Measurements from ENCODE around the gene TBK1.

The TBK1 gene

DNA sequence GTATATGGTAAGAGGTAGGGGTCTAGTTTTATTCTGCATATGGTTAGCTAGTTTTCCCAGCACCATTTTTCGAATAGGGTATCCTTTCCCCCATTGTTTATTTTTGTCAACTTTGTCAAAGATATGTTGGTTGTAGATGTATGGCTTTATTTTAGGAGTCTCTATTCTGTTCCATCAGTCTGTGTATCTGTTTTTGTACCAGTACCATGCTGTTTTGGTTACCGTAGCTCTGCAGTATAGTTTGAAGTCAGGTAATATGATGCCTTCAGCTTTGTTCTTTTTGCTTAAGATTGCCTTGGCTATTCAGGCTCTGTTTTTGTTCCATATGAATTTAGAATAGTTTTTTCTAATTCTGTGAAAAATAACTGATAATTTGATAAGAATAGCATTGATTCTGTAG is 24.9 kb downstream of the TBK1 start:
- H3K4me3 ChIP-seq (ENCODE audit: low read depth, low read length), result no peak overlapping the region
- TF ChIP-seq, protein P1, sequence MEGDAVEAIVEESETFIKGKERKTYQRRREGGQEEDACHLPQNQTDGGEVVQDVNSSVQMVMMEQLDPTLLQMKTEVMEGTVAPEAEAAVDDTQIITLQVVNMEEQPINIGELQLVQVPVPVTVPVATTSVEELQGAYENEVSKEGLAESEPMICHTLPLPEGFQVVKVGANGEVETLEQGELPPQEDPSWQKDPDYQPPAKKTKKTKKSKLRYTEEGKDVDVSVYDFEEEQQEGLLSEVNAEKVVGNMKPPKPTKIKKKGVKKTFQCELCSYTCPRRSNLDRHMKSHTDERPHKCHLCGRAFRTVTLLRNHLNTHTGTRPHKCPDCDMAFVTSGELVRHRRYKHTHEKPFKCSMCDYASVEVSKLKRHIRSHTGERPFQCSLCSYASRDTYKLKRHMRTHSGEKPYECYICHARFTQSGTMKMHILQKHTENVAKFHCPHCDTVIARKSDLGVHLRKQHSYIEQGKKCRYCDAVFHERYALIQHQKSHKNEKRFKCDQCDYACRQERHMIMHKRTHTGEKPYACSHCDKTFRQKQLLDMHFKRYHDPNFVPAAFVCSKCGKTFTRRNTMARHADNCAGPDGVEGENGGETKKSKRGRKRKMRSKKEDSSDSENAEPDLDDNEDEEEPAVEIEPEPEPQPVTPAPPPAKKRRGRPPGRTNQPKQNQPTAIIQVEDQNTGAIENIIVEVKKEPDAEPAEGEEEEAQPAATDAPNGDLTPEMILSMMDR (IDR thresholded peaks at IDR 0.05; ENCODE audit: borderline replicate concordance, insufficient read depth, low read depth, low read length), result no peak

DNA sequence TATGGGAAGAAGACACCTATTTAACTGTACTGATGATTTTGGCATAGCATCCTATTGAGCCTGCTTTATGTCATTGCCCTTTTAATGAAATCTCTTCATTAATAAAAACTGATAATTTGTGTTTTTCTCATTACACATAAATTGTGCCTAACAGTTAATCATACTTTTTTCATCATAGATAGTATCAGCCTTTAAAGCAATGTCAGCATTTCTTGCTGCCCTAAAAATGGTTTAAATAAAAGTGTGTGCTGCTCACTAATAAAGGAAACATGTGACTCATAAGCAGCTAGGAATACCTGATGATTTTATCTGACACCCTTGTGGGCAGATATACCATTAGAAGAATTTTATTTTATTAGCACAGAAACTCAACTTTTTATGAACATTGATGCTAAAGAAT is 26.7 kb downstream of the TBK1 start:
- H3K4me3 ChIP-seq (ENCODE audit: low read depth, low read length), result no peak overlapping the region
- TF ChIP-seq, protein P1 (IDR thresholded peaks at IDR 0.05; ENCODE audit: borderline replicate concordance, insufficient read depth, low read depth, low read length), result no peak

DNA sequence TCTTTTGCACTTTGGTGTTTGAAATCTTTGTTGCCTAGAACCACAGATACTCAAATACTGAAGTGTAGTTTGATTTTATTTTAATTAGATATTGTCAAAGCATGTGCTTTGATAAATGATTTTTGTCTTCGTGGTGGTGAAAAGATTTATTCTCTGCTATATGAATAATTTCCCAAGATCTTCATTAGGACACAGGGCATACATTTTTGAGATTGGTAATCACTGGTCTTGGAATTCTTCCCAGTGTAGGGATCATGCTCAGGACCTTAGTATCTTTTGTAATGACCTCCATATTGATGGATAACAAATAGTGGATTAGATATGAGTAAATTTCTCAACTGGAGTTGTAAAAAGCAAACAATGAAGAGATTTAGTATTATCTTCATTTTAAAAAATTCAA is 28.2 kb downstream of the TBK1 start:
- H3K4me3 ChIP-seq (ENCODE audit: low read depth, low read length), result no peak overlapping the region
- TF ChIP-seq, protein P1 (IDR thresholded peaks at IDR 0.05; ENCODE audit: borderline replicate concordance, insufficient read depth, low read depth, low read length), result no peak

DNA sequence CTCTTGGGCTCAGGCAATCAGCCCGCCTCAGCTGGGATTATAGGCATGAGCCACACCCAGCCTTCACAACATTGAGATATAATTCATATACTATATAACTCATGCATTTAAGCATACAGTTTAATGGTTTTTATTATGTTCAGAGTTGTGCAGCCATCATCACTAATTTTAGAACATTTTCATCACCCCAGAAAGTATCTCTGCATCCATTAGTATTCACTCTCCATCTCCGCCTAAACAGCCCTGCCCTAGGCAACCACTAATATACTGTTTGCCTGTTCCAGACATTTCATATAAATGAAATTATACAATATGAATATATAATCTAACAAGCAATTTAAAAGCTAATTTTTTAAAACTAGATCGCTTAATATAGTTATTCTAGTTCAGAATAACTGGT is 34.7 kb downstream of the TBK1 start:
- TF ChIP-seq, protein P1 (IDR thresholded peaks at IDR 0.05; ENCODE audit: borderline replicate concordance, insufficient read depth, low read depth, low read length), result no peak
- H3K4me3 ChIP-seq (ENCODE audit: low read depth, low read length), result no peak overlapping the region

DNA sequence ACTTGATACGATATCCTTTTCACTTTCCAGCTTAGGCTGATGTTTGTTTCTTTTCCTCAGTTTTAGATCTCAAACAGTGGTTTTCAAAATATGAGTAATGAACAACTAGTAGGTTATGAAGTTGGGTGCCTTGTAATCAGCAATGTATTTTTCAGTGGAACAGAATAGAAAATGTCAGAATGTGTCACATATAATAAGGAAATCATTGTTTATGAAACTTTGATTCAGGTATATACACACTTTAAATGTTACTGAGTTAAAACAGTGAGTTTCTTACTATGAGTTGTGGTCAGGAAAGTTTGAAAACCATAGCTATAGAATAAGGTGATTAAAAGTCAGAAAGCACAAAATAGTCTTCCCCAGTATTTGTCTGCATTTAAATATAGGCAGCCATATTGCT is 39.8 kb downstream of the TBK1 start:
- TF ChIP-seq, protein P1 (IDR thresholded peaks at IDR 0.05; ENCODE audit: borderline replicate concordance, insufficient read depth, low read depth, low read length), result no peak
- H3K4me3 ChIP-seq (ENCODE audit: low read depth, low read length), result no peak overlapping the region

DNA sequence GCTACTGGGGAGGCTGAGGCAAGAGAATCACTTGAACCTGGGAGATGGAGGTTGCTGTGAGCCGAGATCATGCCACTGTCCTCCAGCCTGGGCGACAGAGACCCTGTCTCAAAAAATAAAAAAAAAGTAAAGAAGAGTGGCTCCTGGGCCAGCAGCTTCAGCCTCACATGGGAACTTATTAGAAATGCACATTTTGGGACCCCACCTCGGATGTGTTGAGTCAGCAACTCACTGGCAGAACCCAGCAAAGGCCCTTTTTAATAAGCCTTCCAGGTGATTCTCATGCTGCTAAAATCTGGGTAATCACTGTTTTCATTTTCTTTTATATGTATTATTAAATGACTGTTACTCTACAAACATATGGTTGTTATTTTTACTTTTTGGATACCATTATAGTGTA is 41.6 kb downstream of the TBK1 start:
- TF ChIP-seq, protein P1 (IDR thresholded peaks at IDR 0.05; ENCODE audit: borderline replicate concordance, insufficient read depth, low read depth, low read length), result no peak
- H3K4me3 ChIP-seq (ENCODE audit: low read depth, low read length), result no peak overlapping the region

DNA sequence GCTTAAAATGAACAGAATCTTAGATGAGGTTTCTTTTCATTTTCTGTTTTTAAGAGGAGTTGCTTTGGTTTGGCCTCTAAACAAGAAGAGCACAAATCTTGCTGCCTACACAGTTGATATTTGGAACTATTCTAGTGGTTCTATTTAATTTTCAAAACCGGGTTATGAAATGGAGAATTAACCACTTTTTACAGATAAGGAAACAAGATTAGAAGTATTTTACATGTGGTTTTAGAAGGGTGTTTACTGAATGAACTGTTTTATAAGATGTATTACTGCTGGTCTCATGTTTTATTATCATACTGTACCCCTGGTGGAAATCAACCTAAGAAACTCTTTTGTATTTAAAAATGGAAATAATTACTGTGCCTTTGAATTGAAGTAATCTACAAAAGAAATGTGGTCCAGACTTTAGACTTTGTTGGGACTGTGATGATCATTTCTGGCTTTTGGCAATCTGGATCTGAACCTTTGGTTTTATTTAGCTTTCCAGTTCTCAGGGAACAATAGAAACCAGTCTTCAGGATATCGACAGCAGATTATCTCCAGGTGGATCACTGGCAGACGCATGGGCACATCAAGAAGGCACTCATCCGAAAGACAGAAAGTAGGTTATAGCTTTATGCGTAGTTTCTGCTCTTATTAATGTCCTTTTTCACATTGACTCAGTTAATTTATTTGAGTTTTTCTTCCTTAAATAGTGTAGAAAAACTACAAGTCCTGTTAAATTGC is 43.2 kb downstream of the TBK1 start:
- H3K4me3 ChIP-seq (ENCODE audit: low read depth, low read length), result no peak overlapping the region
- TF ChIP-seq, protein P1 (IDR thresholded peaks at IDR 0.05; ENCODE audit: borderline replicate concordance, insufficient read depth, low read depth, low read length), result no peak
